Esophagus squamous epithelium (tissue), 4 donors: Measurements from ENCODE around the gene ARHGAP26.

Experiments
- CTCF ChIP-seq, 6 experiments: fragments of 450-650 bp in 4 of 6; fragments of 200-600 bp in 2 of 6; sonication (generic) in 2 of 6; IDR thresholded peaks; one replicate each; pipeline ENCODE4 v1.5.1; 2016 to 2019; ENCODE audit warnings: antibody characterized with exemption in 6 of 6, mild to moderate bottlenecking in 4 of 6, moderate library complexity in 4 of 6
- POLR2A ChIP-seq, 4 donors: fragments of 450-650 bp; IDR thresholded peaks; one replicate each; pipeline ENCODE4 v1.6.1; 2017; ENCODE audit warnings: antibody characterized with exemption in 4 of 4, mild to moderate bottlenecking in 4 of 4, moderate library complexity in 3 of 4

- TF ChIP-seq CTCF (IDR thresholded peaks at IDR 0.05) (no peak), POLR2A (IDR thresholded peaks at IDR 0.05) (no peak)
Measured at GRCh38 chr5:143251190-143251589, 481.0 kb downstream of the ARHGAP26 start.
